AG04450 (cell line): Measurements from ENCODE around the gene FAM163B. TPM values are rescaled to one million over a fixed set of nuclear protein-coding genes. Genes with fewer than 3 reads are reported as not detected.

Experiments
- CTCF ChIA-PET: fragments of 300-600, 350-600 bp; formaldehyde crosslinking; extraction: SDS; loops from one replicate; lab custom pipeline; 2022; ENCODE audit warnings: antibody characterized with exemption, inconsistent platforms; lab: Charles Lee
- POLR2A ChIA-PET: fragments of 350-600 bp; formaldehyde crosslinking; extraction: SDS; loops from one replicate; lab custom pipeline; 2021; ENCODE audit warnings: antibody characterized with exemption, inconsistent platforms; lab: Yijun Ruan, JAX
- DNase-seq: peaks from one replicate; pipeline ENCODE4 v3.0.0-alpha.2; 2011; ENCODE audit warnings: low read depth, low spot score
- H3K27ac ChIP-seq: one replicate; pipeline ENCODE4 v1.5.1; 2012; ENCODE audit warnings: low read depth, low read length, control low read depth
- H3K27me3 ChIP-seq: one replicate; pipeline ENCODE4 v1.6.0; 2012; ENCODE audit warnings: low read length; ENCODE audit not compliant: control insufficient read depth, insufficient read depth
- H3K4me3 ChIP-seq: 2 replicates; pipeline ENCODE4 v1.5.1; 2011; ENCODE audit warnings: mild to moderate bottlenecking, low read depth, low read length, control low read depth
- H3K9me3 ChIP-seq: 2 replicates; pipeline ENCODE4 v1.5.1; 2012; ENCODE audit warnings: low read length; ENCODE audit not compliant: control insufficient read depth, insufficient read depth
- CTCF ChIP-seq: IDR thresholded peaks from 2 replicates; pipeline ENCODE4 v1.5.1; 2011; ENCODE audit warnings: low read depth, low read length, control low read depth, inconsistent platforms
- polyA plus RNA-seq: library from polyadenylated mRNA; depleted of rRNA; stranded (reverse); fragments of >200 nt; gene quantifications from 2 replicates; pipeline ENCODE4 v1.2.3, GENCODE V29; 2011

FAM163B gene
- polyA plus RNA-seq, 1 experiment: not detected

DNA sequence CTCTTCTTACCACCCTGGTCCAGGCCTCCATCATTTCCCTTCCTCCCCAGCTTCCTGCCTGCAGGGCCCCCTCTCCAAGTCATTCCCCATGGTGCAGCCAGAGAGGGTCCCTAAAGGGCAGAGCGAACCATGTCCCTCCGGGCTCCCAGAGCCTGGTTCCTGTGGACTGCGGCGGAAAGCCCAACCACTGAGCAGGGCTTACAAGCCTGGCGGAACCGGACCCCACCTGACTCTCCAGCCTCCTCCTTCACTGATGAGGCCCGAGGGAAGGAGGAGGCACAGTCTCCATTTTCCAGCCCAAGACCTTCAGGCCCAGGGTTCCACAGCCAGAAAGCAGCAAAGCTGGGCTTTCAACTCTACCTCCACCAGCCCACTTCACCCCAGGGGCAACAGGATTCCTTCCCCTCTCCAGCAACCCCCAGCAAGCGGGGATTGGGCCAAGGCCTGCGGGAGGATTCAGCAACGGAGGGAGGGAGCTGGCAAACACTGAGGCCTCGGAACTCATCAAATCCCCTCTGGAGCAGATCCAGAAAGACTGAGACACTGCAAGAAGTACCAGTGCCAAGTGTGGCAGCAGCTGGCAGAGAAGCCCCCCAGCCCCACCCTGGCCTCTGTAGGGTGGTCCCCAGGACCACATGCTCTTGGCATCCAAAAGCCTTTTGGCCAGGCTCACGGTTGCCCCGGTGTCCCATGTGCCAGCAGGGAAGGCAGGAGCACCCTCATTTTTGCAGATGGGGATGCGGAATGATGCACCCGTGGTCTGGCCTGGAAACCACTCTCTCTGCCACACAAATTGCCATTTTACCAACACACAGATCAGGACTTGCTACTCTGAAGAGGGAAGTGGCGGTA lies 3.1 kb downstream of the FAM163B start:
- Histone ChIP-seq H3K27ac (no peak overlapping the region), H3K4me3 (no peak overlapping the region), H3K9me3 (no peaks in the 10 kb centered on the region), H3K27me3 (peaks cover 52% of the 10 kb centered on the region)
- ChIA-PET POLR2A (no interaction called here), CTCF (no interaction called here)
- no peak for DNase-seq
- TF ChIP-seq CTCF: no peak

GRCh38 chr9:133605446-133605845 lies 3.7 kb downstream of the FAM163B start:
- Histone ChIP-seq H3K4me3 (no peak overlapping the region), H3K27me3 (peaks cover 48% of the 10 kb centered on the region), H3K9me3 (no peaks in the 10 kb centered on the region), H3K27ac (no peak overlapping the region)
- DNase-seq: no peak
- CTCF ChIA-PET: no interaction called here
- POLR2A ChIA-PET: no interaction called here
- TF ChIP-seq CTCF: no peak

DNA sequence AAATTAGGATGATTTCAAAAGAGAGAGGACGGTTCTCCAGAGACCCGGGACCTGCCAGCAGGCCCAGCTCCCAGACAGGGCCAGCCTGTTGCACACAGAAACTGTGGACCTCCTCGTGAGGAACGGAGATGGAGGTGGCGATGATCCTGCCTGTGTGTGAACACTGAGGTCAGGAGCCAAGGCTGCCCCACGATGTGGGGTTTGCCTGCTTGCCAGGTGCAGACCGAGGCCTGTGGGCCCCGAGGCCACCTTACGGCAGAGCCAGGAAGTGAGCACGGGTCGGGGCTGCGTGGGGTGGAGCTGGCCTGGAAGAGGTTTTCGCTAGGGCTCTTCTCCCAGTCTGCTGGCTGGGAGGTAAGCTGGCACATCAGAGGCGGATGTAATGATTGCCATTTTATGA lies 4.3 kb downstream of the FAM163B start:
- Histone ChIP-seq H3K9me3 (peaks cover 5% of the 10 kb centered on the region), H3K4me3 (no peak overlapping the region), H3K27ac (no peak overlapping the region), H3K27me3 (peaks cover 46% of the 10 kb centered on the region)
- DNase-seq: no peak
- TF ChIP-seq CTCF: no peak
- ChIA-PET CTCF (interaction anchor here (0.6 kb wide), 1 partner anchor 20 kb away, joined by 3 read pairs; no protein-coding TSS in a partner anchor), POLR2A (no interaction called here)

GRCh38 chr9:133604214-133604613 lies 5.0 kb downstream of the FAM163B start:
- ChIA-PET CTCF (interaction anchor here (0.6 kb wide), 1 partner anchor 19 kb away, joined by 3 read pairs; no protein-coding TSS in a partner anchor), POLR2A (no interaction called here)
- DNase-seq: no peak
- H3K27me3 ChIP-seq: peaks cover 42% of the 10 kb centered on the region
- no peak overlapping the region for H3K4me3 ChIP-seq
- H3K27ac ChIP-seq: no peak overlapping the region
- H3K9me3 ChIP-seq: peaks cover 7% of the 10 kb centered on the region
- TF ChIP-seq CTCF: no peak
